ENCODE data around the gene POLQ.

DNA sequence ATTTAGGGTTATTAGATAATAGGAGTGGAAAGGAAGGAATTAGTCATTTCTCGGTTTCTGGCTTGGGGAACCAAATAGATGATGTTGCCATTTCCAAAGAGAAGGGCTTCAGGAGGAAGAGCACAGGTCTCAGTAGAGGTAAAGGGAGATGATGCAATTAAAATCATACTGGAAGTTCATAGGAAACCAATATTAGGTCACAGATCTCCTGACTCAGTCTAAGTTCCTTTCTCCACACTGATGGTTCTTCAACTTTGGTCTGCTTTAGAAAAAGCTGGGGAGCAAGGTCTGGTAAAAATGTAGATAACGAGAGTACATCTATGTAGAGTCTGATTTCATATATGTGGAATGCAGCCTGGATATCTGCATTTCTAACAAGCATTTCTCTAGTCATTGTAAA is 130.9 kb downstream of the POLQ start:
- TF ChIP-seq, protein P1, sequence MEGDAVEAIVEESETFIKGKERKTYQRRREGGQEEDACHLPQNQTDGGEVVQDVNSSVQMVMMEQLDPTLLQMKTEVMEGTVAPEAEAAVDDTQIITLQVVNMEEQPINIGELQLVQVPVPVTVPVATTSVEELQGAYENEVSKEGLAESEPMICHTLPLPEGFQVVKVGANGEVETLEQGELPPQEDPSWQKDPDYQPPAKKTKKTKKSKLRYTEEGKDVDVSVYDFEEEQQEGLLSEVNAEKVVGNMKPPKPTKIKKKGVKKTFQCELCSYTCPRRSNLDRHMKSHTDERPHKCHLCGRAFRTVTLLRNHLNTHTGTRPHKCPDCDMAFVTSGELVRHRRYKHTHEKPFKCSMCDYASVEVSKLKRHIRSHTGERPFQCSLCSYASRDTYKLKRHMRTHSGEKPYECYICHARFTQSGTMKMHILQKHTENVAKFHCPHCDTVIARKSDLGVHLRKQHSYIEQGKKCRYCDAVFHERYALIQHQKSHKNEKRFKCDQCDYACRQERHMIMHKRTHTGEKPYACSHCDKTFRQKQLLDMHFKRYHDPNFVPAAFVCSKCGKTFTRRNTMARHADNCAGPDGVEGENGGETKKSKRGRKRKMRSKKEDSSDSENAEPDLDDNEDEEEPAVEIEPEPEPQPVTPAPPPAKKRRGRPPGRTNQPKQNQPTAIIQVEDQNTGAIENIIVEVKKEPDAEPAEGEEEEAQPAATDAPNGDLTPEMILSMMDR (IDR thresholded peaks at IDR 0.05; ENCODE audit: extremely low read depth in 1 of 2, insufficient read depth in 1 of 2, low read depth in 1 of 2, low read length in 2 of 2): no peak
- TF ChIP-seq EZH2 (IDR thresholded peaks at IDR 0.05; ENCODE audit: borderline replicate concordance, low read depth, low read length, severe bottlenecking) (no peak), POLR2A (IDR thresholded peaks at IDR 0.05; ENCODE audit: low read depth, low read length) (no peak), POLR2AphosphoS5 (IDR thresholded peaks at IDR 0.05; ENCODE audit: insufficient read depth, low read depth, low read length) (no peak)

All from endothelial cell of umbilical vein (primary cell).